KOPT-K1 (cell line): ENCODE data around the gene MXRA8.
A peak's percentile ranks its signal among the peaks of the same experiment; 100 is the strongest.

Experiments
- H3K27ac ChIP-seq: fragments of 200-600 bp; sonication (generic); 2 replicates; pipeline ENCODE4 v1.5.1; 2016; ENCODE audit warnings: antibody characterized with exemption, mild to moderate bottlenecking, low read depth, low read length; ENCODE audit not compliant: poor library complexity, severe bottlenecking
- H3K36me3 ChIP-seq: fragments of 200-600 bp; sonication (generic); 2 replicates; pipeline ENCODE4 v1.5.1; 2017; ENCODE audit warnings: antibody characterized with exemption, mild to moderate bottlenecking, low read length, moderate library complexity; ENCODE audit not compliant: insufficient read depth
- H3K9me3 ChIP-seq: fragments of 200-600 bp; sonication (generic); 2 replicates; pipeline ENCODE4 v1.5.1; 2017; ENCODE audit warnings: antibody characterized with exemption, low read length, mild to moderate bottlenecking; ENCODE audit not compliant: insufficient read depth, poor library complexity, severe bottlenecking

MXRA8 gene

GRCh38 chr1:1331068-1331965 lies 27.0 kb downstream of the MXRA8 start, which contains the start of gene TAS1R3:
TSS of gene TAS1R3 (plus strand) at chr1:1331280. CDS start at chr1:1331346, 66 bp downstream.
- peaks cover 4% of the 10 kb centered on the region for H3K9me3 ChIP-seq
- no peak within 1 kb of the TSS for H3K27ac ChIP-seq
- no peaks in the 10 kb centered on the region for H3K36me3 ChIP-seq

- H3K9me3 ChIP-seq = peaks cover 4% of the 10 kb centered on the region
- no peaks in the 10 kb centered on the region for H3K36me3 ChIP-seq
- H3K27ac ChIP-seq = no peak overlapping the region
Measured at GRCh38 chr1:1330366-1331067, 27.8 kb downstream of the MXRA8 start.

- Histone ChIP-seq H3K27ac (no peak overlapping the region), H3K9me3 (peaks cover 4% of the 10 kb centered on the region), H3K36me3 (no peaks in the 10 kb centered on the region)
Measured at GRCh38 chr1:1329304-1330210, 28.8 kb downstream of the MXRA8 start.

- H3K36me3 ChIP-seq = no peaks in the 10 kb centered on the region; the same call in 1 of the 2 replicates
- H3K9me3 ChIP-seq = peaks cover 4% of the 10 kb centered on the region
- H3K27ac ChIP-seq = no peak overlapping the region
Measured at GRCh38 chr1:1328254-1328653, 30.1 kb downstream of the MXRA8 start.

- no peaks in the 10 kb centered on the region; the same call in 1 of the 2 replicates for H3K36me3 ChIP-seq
- no peak overlapping the region for H3K27ac ChIP-seq
- H3K9me3 ChIP-seq = peaks cover 4% of the 10 kb centered on the region
Measured at GRCh38 chr1:1327291-1327690, 31.1 kb downstream of the MXRA8 start.

GRCh38 chr1:1326075-1326605 lies 32.2 kb downstream of the MXRA8 start:
- peaks cover 8% of the 10 kb centered on the region for H3K36me3 ChIP-seq
- peaks cover 4% of the 10 kb centered on the region for H3K9me3 ChIP-seq

GRCh38 chr1:1325288-1326074 lies 32.9 kb downstream of the MXRA8 start:
- Histone ChIP-seq H3K9me3 (peaks cover 4% of the 10 kb centered on the region), H3K27ac (peak overlapping the region; percentile 74), H3K36me3 (peaks cover 14% of the 10 kb centered on the region)

More at GRCh38 chr1:1326075-1326605, 32.2 kb downstream of the MXRA8 start:
- H3K27ac ChIP-seq = peak overlapping the region; percentile 74

- H3K9me3 ChIP-seq = no peaks in the 10 kb centered on the region
- peak within 1 kb of the TSS; percentile 74 for H3K27ac ChIP-seq
- H3K36me3 ChIP-seq = peaks cover 22% of the 10 kb centered on the region
Measured at GRCh38 chr1:1324524-1325287, 33.6 kb downstream of the MXRA8 start, which contains the start of the genes CPTP and INTS11. TSS of gene CPTP (plus strand) at chr1:1324802. CDS start at chr1:1326911, 2,109 bp downstream. TSS of gene INTS11 (minus strand) at chr1:1324660. CDS start at chr1:1324608, 52 bp downstream.

- Histone ChIP-seq H3K36me3 (peaks cover 28% of the 10 kb centered on the region), H3K27ac (peak overlapping the region; percentile 74), H3K9me3 (no peaks in the 10 kb centered on the region)
Measured at GRCh38 chr1:1324084-1324523, 34.3 kb downstream of the MXRA8 start.

- no peaks in the 10 kb centered on the region for H3K9me3 ChIP-seq
- no peak overlapping the region for H3K27ac ChIP-seq
- H3K36me3 ChIP-seq = peaks cover 40% of the 10 kb centered on the region
Measured at GRCh38 chr1:1322952-1323351, 35.4 kb downstream of the MXRA8 start.

- H3K27ac ChIP-seq = no peak overlapping the region
- peaks cover 45% of the 10 kb centered on the region for H3K36me3 ChIP-seq
- H3K9me3 ChIP-seq = no peaks in the 10 kb centered on the region
Measured at GRCh38 chr1:1322418-1322817, 35.9 kb downstream of the MXRA8 start.

- H3K36me3 ChIP-seq = peaks cover 52% of the 10 kb centered on the region
- H3K27ac ChIP-seq = no peak overlapping the region
- H3K9me3 ChIP-seq = no peaks in the 10 kb centered on the region
Measured at GRCh38 chr1:1321477-1321876, 36.9 kb downstream of the MXRA8 start.
